A549 (cell line): ENCODE measurements around the gene SETBP1.

Experiments used
- CBX2 ChIP-seq: fragments of 200-600 bp; sonication (generic); IDR thresholded peaks from 2 replicates; pipeline ENCODE4 v1.6.1; 2016; ENCODE audit warnings: low read depth, mild to moderate bottlenecking, borderline replicate concordance
- CEBPB ChIP-seq, 2 experiments: fragments of >200 bp in 1 of 2; sonication (Bioruptor Twin) in 1 of 2; formaldehyde crosslinking in 1 of 2; IDR thresholded peaks; 2 replicates each; pipeline ENCODE4 v1.6.1; 2012 to 2016
- CTCF ChIP-seq: fragments of >200 bp; sonication (Bioruptor Twin); formaldehyde crosslinking; IDR thresholded peaks from 3 replicates; pipeline ENCODE4 v1.5.1; 2016
- JUNB ChIP-seq: fragments of >200 bp; sonication (Bioruptor Twin); formaldehyde crosslinking; IDR thresholded peaks from 2 replicates; pipeline ENCODE4 v1.6.1; 2016
- PHF8 ChIP-seq: fragments of 200-600 bp; sonication (generic); IDR thresholded peaks from 2 replicates; pipeline ENCODE4 v1.6.1; 2016; ENCODE audit warnings: low read depth, mild to moderate bottlenecking, antibody characterized with exemption, moderate library complexity, borderline replicate concordance
- POLR2A ChIP-seq: IDR thresholded peaks from 2 replicates; pipeline ENCODE4 v1.6.1; 2012; ENCODE audit warnings: mild to moderate bottlenecking, low read length
- RFX5 ChIP-seq: fragments of 450-650 bp; IDR thresholded peaks from 2 replicates; pipeline ENCODE4 v1.7.1; 2014; ENCODE audit warnings: antibody characterized with exemption, mild to moderate bottlenecking, moderate library complexity
- ZFP36 ChIP-seq: fragments of 450-650 bp; IDR thresholded peaks from 2 replicates; pipeline ENCODE4 v1.6.1; 2014; ENCODE audit warnings: borderline replicate concordance; ENCODE audit not compliant: partially characterized antibody
- TF ChIP-seq, protein P1 (sequence below): fragments of 450-650 bp; IDR thresholded peaks from 2 replicates; pipeline ENCODE4 v1.6.1; 2014; ENCODE audit warnings: antibody characterized with exemption

DNA sequence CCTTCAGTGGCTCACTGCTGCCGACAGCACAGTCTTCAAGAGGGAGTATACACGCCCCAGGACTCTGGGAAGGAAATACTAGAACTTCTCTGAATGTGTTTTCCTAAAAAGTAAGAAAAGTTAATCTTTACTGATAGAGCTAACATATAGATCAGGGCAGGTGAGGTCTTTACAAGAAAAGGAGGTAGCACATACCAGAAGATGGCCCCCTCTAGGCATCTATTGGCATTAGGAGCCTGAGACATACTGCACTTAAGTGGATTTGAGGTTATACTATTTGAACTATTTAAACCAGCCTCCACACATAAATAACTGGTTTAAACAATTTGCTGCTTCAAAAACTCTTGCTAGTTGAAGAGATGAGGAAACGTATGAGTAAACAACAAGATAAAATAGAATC, 406.1 kb downstream of the SETBP1 start:
- no peak for TF ChIP-seq POLR2A
- TF ChIP-seq JUNB: no peak
- no peak for TF ChIP-seq CTCF
- no peak for TF ChIP-seq RFX5
- no peak for TF ChIP-seq CBX2
- TF ChIP-seq PHF8: no peak
- TF ChIP-seq, protein P1, sequence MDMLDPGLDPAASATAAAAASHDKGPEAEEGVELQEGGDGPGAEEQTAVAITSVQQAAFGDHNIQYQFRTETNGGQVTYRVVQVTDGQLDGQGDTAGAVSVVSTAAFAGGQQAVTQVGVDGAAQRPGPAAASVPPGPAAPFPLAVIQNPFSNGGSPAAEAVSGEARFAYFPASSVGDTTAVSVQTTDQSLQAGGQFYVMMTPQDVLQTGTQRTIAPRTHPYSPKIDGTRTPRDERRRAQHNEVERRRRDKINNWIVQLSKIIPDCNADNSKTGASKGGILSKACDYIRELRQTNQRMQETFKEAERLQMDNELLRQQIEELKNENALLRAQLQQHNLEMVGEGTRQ: no peak
- no peak for TF ChIP-seq ZFP36
- TF ChIP-seq CEBPB (IDR thresholded peaks at IDR 0.05): no peak
